Measurements from ENCODE around the gene GIPC1. TPM values are rescaled to one million over a fixed set of nuclear protein-coding genes. Genes with fewer than 3 reads are reported as not detected.

GIPC1 gene
- total and polyA plus RNA-seq, 2 donors (not counting 1 experiment from before 2014, with no cell fraction given), result 57.3 to 129 TPM

DNA sequence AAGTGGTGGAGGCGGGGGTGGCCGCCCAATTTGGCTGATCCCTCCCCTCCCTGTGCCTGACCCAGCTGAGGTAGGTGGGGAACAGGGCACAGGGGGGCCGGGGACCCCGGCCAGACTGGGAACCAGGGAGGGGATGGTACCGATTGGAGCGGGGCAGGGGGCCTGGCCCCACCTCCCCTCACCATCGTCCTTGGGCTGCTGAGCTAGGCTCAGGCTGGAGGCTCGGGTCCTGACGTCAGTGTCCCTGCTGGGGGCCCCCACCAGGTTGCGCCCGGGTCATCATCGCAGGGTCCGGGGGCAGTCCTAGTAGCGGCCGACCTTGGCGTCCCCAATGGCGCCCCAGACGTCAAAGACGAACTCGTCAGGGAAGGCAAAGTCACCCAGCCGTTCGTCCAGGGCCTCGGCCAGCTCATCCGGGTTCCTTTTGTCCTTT, 17.8 kb downstream of the GIPC1 start:
- Histone ChIP-seq H2AFZ (ENCODE audit: low read length) (no peak overlapping the region), H3K4me1 (ENCODE audit: control insufficient read depth, extremely low read depth, insufficient read depth, low read length) (peaks cover 19% of the 10 kb centered on the region), H3K27me3 (ENCODE audit: control insufficient read depth, insufficient read depth, low read length) (no peaks in the 10 kb centered on the region), H3K9me3 (ENCODE audit: control insufficient read depth, insufficient read depth, low read depth, low read length) (no peaks in the 10 kb centered on the region), H3K4me3 (replicated peaks in 1 of 4; ENCODE audit: control extremely low read depth in 1 of 4, insufficient read depth in 1 of 4, low read depth in 3 of 4, low read length in 4 of 4) (no peak overlapping the region), H4K20me1 (ENCODE audit: control insufficient read depth, extremely low read depth, insufficient read depth, low read length) (no peaks in the 10 kb centered on the region), H3K4me2 (ENCODE audit: extremely low read depth, insufficient read depth, low read length) (no peak overlapping the region), H3K36me3 (ENCODE audit: control insufficient read depth, insufficient read depth, low read length) (peaks cover 21% of the 10 kb centered on the region), H3K79me2 (ENCODE audit: control insufficient read depth, insufficient read depth, low read length) (no peaks in the 10 kb centered on the region), H3K27ac (ENCODE audit: insufficient read depth, low read length) (no peak overlapping the region), H3K9ac (ENCODE audit: insufficient read depth, low read length) (no peak overlapping the region)
- DNase-seq (ENCODE audit: low read depth in 2 of 2), result no peak
- TF ChIP-seq, protein P1, sequence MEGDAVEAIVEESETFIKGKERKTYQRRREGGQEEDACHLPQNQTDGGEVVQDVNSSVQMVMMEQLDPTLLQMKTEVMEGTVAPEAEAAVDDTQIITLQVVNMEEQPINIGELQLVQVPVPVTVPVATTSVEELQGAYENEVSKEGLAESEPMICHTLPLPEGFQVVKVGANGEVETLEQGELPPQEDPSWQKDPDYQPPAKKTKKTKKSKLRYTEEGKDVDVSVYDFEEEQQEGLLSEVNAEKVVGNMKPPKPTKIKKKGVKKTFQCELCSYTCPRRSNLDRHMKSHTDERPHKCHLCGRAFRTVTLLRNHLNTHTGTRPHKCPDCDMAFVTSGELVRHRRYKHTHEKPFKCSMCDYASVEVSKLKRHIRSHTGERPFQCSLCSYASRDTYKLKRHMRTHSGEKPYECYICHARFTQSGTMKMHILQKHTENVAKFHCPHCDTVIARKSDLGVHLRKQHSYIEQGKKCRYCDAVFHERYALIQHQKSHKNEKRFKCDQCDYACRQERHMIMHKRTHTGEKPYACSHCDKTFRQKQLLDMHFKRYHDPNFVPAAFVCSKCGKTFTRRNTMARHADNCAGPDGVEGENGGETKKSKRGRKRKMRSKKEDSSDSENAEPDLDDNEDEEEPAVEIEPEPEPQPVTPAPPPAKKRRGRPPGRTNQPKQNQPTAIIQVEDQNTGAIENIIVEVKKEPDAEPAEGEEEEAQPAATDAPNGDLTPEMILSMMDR (conservative IDR thresholded peaks at IDR 0.05 in 1 of 2, IDR thresholded peaks at IDR 0.05 in 1 of 2; ENCODE audit: low read depth in 1 of 2, low read length in 2 of 2), result no peak
- no peak for TF ChIP-seq EZH2 (IDR thresholded peaks at IDR 0.05; ENCODE audit: low read length, missing control alignments)

DNA sequence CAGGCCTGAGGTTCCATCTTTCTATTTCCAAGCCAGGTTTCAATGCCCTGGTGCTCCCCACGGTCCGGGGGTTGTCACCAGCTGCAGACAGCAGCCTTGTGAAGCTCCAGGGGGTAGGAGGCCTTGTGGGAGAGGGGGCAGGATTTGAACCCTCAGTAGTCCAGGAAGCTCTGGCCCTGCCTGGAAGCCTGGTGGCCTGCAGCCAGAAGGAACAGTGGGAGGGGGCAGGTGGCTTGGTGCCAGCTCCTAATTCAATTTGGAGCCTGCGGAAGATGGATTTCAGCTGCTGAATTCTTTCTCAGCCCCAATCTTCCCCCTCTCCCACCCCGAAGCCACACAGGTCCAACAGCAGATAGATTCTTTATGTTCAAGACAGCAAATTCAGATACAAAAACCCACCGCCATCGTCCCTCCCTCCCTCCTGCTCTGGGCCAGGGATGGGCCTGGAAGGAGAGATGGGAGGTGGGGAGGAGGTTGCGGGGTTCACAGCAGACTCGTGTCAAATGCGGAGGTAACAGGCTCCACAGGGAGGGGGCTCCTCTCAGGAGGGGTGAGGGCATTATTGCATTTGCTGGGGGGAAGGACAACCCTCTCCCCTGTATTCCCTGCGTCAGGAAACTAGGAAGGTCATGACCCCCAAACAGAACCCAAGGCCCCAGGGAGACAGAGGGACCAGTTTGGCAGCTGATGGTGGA, 18.4 kb downstream of the GIPC1 start:
- Histone ChIP-seq H3K36me3 (ENCODE audit: control insufficient read depth, insufficient read depth, low read length) (peaks cover 22% of the 10 kb centered on the region), H3K4me1 (ENCODE audit: control insufficient read depth, extremely low read depth, insufficient read depth, low read length) (peaks cover 19% of the 10 kb centered on the region), H3K27me3 (ENCODE audit: control insufficient read depth, insufficient read depth, low read length) (no peaks in the 10 kb centered on the region), H3K4me3 (replicated peaks in 1 of 4; ENCODE audit: control extremely low read depth in 1 of 4, insufficient read depth in 1 of 4, low read depth in 3 of 4, low read length in 4 of 4) (no peak overlapping the region), H4K20me1 (ENCODE audit: control insufficient read depth, extremely low read depth, insufficient read depth, low read length) (no peaks in the 10 kb centered on the region), H3K79me2 (ENCODE audit: control insufficient read depth, insufficient read depth, low read length) (no peaks in the 10 kb centered on the region), H3K4me2 (ENCODE audit: extremely low read depth, insufficient read depth, low read length) (no peak overlapping the region), H3K9me3 (ENCODE audit: control insufficient read depth, insufficient read depth, low read depth, low read length) (no peaks in the 10 kb centered on the region), H2AFZ (ENCODE audit: low read length) (no peak overlapping the region), H3K27ac (ENCODE audit: insufficient read depth, low read length) (no peak overlapping the region), H3K9ac (ENCODE audit: insufficient read depth, low read length) (no peak overlapping the region)
- peak; percentile 47 to 73 for DNase-seq (ENCODE audit: low read depth in 2 of 2)
- TF ChIP-seq, protein P1 (conservative IDR thresholded peaks at IDR 0.05 in 1 of 2, IDR thresholded peaks at IDR 0.05 in 1 of 2; ENCODE audit: low read depth in 1 of 2, low read length in 2 of 2), result no peak
- TF ChIP-seq EZH2 (IDR thresholded peaks at IDR 0.05; ENCODE audit: low read length, missing control alignments), result no peak

DNA sequence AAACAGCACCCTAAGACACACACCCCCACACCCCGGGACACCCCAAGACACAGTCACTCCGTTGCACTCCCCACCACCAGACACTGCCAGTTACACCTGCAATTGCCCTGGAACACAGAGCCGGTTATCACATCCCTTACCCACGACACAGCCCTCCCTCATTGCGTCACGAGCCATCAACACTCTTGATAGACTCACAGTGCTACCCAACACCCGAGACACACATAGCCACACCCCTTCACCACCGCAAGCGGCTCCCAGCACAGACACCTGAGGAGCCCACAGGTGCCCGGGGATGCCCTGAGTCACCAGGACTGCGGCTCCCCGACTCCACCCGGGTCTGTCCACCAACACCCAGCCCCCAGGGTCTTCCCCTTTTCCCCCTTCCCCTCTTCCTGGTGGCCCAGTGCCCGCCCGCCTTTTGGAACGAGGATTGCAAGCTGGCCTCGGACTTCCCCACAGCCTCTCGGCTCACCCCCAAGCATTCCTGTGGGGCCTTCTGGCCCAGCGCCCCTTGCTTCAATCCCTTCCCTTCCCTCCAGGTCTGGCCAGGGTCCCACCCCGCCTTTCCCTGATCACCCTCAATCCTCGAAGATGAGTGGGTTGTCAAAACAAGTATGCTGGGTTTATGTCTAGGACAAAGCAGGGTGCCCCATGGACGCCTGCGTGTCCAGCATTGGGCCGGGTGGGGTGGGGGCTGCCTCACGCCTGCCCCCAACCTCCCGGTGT, 19.1 kb downstream of the GIPC1 start:
- peaks cover 19% of the 10 kb centered on the region for H3K4me1 ChIP-seq (ENCODE audit: control insufficient read depth, extremely low read depth, insufficient read depth, low read length)
- no peaks in the 10 kb centered on the region for H3K79me2 ChIP-seq (ENCODE audit: control insufficient read depth, insufficient read depth, low read length)
- DNase-seq (ENCODE audit: low read depth in 2 of 2), result peak; percentile 72 to 92
- H4K20me1 ChIP-seq (ENCODE audit: control insufficient read depth, extremely low read depth, insufficient read depth, low read length), result no peaks in the 10 kb centered on the region
- H3K4me3 ChIP-seq (replicated peaks in 1 of 4; ENCODE audit: control extremely low read depth in 1 of 4, insufficient read depth in 1 of 4, low read depth in 3 of 4, low read length in 4 of 4), result peak overlapping the region in 1 of 4 experiments; percentile 17
- H3K27me3 ChIP-seq (ENCODE audit: control insufficient read depth, insufficient read depth, low read length), result no peaks in the 10 kb centered on the region
- H3K4me2 ChIP-seq (ENCODE audit: extremely low read depth, insufficient read depth, low read length), result peak overlapping the region; percentile 33
- TF ChIP-seq, protein P1 (conservative IDR thresholded peaks at IDR 0.05 in 1 of 2, IDR thresholded peaks at IDR 0.05 in 1 of 2; ENCODE audit: low read depth in 1 of 2, low read length in 2 of 2), result no peak
- TF ChIP-seq EZH2 (IDR thresholded peaks at IDR 0.05; ENCODE audit: low read length, missing control alignments), result no peak
- peaks cover 20% of the 10 kb centered on the region for H3K36me3 ChIP-seq (ENCODE audit: control insufficient read depth, insufficient read depth, low read length)
- H2AFZ ChIP-seq (ENCODE audit: low read length), result no peak overlapping the region
- H3K27ac ChIP-seq (ENCODE audit: insufficient read depth, low read length), result peak overlapping the region; percentile 37
- H3K9ac ChIP-seq (ENCODE audit: insufficient read depth, low read length), result no peak overlapping the region
- H3K9me3 ChIP-seq (ENCODE audit: control insufficient read depth, insufficient read depth, low read depth, low read length), result no peaks in the 10 kb centered on the region
